MM.1S (cell line): ENCODE results near the gene NSUN6.

Experiments used
- CTCF ChIP-seq: fragments of 300-600 bp; sonication (generic); IDR thresholded peaks from 2 replicates; pipeline ENCODE4 v1.5.1; 2016; ENCODE audit warnings: antibody characterized with exemption, low read length, mixed read lengths
- EZH2 ChIP-seq: fragments of 300-600 bp; sonication (generic); optimal IDR thresholded peaks from 2 replicates; pipeline ENCODE3; 2017; ENCODE audit warnings: low read depth, mild to moderate bottlenecking, antibody characterized with exemption, low read length, mixed read lengths
- EZH2phosphoT487 ChIP-seq: fragments of 300-600 bp; sonication (generic); IDR thresholded peaks from 2 replicates; pipeline ENCODE4 v1.6.1; 2018; ENCODE audit warnings: antibody characterized with exemption, low read length

GRCh38 chr10:18571076-18571475 lies 80.3 kb downstream of the NSUN6 start:
- TF ChIP-seq CTCF (no peak), EZH2 (no peak), EZH2phosphoT487 (no peak)
